ENCODE data around the gene CCL8.

DNA sequence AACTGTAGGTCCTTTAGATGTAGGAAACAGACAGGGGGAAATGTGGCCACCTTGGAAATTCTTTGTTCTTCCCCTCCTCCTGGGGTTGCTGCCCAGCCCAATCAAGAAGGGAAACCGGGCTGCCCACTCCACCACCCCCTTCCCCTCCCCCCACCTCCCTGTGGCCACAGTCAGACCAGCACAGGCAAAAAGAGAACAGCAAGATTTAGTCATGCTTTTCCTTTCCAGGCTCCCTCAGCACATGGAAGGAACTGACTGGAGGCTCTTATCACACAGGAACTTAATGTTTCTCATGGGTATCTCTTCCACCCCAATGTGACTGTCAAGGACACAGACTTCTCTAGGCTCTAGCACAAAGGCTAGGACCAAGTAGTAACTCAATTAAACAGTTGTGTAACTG lies 46.8 kb downstream of the CCL8 start:
- TF ChIP-seq, protein P1, sequence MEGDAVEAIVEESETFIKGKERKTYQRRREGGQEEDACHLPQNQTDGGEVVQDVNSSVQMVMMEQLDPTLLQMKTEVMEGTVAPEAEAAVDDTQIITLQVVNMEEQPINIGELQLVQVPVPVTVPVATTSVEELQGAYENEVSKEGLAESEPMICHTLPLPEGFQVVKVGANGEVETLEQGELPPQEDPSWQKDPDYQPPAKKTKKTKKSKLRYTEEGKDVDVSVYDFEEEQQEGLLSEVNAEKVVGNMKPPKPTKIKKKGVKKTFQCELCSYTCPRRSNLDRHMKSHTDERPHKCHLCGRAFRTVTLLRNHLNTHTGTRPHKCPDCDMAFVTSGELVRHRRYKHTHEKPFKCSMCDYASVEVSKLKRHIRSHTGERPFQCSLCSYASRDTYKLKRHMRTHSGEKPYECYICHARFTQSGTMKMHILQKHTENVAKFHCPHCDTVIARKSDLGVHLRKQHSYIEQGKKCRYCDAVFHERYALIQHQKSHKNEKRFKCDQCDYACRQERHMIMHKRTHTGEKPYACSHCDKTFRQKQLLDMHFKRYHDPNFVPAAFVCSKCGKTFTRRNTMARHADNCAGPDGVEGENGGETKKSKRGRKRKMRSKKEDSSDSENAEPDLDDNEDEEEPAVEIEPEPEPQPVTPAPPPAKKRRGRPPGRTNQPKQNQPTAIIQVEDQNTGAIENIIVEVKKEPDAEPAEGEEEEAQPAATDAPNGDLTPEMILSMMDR (IDR thresholded peaks at IDR 0.05; ENCODE audit: insufficient read depth, low read length, poor library complexity, severe bottlenecking) = no peak
- TF ChIP-seq EZH2phosphoT487 (conservative IDR thresholded peaks at IDR 0.05; ENCODE audit: low read length) = no peak
